Endothelial cell of hepatic sinusoid (primary cell): Measurements from ENCODE around the gene PDIA6.

Experiments used
- in situ Hi-C: cut with HindIII; loops from 2 replicates; pipeline ENCODE4 v1.10.0; 2017; ENCODE audit warnings: low sequenced_read_pairs

Gene PDIA6

DNA sequence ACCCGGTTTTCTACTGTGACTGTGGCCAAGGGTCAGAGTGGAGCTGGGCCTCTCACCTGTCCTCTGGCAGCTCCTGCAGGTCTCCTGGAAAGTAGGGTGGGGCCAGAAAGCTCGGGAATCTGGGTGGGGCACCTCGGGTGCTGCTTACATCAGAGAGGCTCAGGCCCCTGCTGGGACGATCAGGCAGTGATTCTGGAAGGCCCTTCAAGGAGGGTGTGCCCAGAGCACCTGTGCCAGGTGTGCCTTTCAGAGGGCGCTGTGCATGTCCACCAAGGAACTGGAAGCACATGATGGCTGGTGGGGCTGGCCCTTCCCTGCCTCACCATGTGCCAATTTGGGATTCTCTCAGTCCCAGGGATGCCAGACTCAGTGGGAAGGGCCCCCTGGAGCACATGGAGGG is 47.1 kb downstream of the PDIA6 start:
- in situ Hi-C loops = no loop called here

DNA sequence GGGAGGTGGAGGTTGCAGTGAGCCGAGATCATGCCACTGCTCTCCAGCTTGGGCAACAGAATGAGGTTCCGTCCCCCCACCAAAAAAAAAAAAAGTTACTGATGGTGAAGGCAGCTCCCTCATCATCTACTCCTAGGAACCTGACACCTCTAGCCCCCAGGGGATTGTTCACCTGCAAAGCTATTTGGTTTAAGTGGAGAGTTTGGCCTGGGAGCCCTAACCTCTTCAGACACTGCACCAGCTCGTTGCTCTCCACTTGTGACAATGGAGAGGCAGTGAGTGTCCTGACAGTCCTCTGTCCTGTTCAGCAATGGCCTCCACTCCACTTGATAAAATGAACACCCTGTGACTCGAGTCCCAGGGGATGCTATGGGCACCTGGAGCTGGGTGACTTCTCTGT is 47.7 kb downstream of the PDIA6 start:
- in situ Hi-C loops = no loop called here

DNA sequence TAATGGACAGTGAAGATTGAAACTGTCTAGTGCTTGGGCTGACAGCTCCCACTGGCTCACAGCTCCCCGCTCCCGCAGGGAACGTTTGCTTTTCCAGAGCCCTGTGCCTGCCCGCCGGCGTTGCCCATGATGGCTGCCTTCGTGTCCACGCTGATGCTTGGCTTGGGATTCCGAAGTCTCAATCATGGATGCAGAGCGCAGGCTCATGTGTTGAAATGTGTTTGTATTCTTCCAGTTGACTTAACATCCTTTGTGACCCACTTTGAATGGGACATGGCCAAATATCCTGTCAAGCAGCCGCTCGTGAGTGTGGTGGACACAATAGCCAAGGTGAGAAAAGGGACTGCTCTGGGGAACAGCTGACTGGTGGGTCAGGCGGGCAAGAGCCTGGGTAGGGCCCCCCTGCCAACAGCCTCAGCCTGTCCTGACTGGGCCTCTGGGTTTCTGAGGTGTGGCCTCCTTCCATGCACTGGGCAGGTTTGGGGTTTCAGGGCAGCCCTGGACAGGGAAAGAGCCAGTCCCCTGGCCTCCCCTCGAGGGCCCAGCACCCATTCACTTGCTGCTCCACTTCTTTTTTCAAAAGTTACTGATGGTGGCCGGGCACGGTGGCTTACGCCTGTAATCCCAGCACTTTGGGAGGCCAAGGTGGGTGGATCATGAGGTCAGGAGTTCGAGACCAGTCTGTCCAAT is 48.3 kb downstream of the PDIA6 start:
- in situ Hi-C loops = no loop called here

DNA sequence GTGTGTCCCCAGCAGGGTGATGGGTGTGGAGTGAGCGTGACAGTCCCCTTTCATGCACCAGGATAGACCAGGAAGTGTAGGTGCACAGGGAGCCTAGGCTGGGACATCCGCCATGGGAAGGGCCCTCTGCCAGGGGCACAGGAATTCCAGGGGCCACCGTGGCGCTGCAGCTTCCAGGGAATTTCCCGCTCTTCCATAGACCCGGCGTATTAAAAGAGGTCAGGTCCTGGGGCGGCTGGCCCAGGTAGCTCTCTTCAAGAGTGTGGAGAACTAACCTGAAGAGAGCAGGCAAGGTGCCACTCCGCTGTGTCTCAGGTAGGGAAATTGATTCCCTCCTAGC is 49.2 kb downstream of the PDIA6 start:
- in situ Hi-C loops = no loop called here

DNA sequence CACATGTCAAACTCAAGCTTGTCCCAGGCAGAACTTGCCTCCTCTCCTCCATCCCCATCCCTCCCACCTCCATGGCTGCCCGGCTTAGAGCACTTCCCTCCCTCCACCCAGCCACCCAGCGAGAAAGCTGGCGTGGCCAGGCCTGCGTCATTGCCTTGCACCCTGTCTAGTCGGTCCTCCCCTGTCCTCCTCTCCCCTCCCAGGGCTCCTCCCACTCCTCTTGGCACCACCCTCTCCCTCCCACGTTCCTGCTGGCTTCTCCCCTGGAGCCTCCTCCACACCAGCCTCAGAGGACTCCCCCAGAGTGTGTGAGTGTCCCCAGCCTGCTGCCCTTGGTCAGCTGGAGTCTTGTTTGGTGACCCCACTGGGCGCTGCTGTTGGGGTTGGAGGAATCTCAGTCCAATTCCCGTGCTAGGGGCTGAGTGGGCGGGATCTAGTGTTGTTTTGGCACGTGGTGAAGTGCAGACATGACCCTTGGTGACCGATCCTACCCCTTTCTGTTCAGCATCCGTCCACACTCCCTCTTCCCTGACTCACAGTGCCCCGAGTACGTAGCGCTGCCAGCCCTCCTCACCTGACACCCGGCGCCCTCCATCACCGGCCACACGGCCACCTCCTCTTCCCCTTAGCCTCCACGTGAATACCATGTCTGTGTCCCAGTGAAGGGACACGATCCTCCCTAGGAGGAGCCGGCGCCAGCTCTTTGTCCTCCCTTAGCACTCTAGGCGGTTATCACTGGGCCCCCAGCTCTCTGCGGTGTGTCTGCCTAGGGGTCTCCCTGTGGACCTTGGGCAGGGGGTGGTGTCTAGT is 49.7 kb downstream of the PDIA6 start:
- in situ Hi-C loops = no loop called here

DNA sequence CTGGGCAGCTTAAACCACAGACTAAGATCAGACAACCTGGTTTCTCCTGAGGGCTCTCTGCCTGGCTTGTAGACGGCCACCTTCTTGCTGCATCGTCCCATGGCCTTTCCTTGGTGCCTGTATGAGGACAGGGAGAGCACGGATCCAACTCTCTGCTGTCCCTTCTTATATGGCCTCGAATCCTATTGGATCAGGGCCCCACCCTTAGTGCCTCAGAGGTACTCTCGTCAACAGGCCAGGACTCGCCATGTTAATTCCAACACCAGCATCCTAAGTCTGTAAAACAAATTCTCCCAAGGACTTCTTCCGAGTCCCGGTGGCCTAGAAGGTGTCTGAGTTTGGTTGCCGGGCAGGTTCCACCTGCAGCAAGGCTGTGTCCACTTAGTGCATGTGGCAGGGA is 51.0 kb downstream of the PDIA6 start:
- in situ Hi-C loops = no loop called here

DNA sequence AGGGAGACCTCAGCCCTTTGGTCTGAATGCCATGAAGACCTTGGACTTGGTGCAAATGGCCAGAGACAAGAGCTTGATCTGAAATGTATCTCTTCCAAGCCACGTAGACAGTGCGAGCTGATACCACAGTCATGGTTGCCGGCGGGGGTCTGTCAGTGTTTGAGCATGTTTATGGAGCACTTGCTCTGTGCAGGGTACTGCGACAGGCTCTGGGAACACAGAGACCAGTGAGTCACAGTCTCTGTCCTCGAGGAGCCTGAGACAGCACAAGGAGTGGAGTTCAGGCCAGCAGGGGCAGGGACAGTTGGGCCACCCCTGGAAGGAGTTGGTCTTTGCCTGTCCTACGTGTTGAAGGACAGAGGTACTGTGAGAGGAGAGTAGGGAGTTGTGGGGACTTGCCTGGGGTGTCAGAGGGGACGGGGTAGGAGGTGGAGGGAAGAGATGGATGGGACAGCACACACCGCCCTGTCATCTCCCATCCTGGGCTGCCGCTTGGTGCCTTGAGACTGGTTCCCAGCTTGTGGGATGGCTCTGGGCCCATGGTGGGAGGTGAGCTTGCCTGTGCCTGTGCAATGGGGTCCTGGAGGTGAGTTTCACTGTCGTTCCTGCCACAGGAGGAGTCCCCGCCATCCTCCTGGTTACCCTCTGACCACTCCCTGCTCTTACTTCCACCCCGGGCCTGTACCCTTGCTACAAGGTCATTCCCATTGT is 51.6 kb downstream of the PDIA6 start:
- in situ Hi-C loops = no loop called here

DNA sequence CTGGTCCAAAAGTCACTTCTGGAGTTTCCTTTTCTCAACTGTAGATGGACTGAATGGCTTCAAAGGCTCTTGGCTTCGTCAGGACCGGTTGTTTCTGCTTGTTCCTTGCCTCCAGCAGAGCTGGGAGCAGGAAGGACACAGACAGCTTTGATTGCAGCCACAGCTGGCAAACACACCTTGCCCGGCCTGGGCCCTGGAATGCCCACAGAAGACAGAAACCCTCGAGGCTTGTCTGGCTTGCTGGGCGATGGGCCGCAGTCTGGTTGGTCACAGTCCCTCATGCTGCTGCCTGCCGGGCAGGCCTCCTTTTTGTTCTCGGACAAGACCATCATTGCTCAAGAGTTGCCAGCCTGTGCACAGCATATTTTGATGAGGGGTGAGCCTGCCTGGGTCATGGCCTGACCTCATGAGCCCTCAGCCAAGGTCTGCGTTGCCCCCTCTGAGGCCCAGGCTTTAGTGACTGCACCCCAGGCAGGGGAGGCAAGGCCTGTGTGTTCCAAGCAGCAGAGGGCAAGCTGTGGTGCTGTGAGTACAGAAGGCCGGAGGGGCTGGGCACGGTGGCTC is 53.4 kb downstream of the PDIA6 start:
- in situ Hi-C loops = no loop called here

DNA sequence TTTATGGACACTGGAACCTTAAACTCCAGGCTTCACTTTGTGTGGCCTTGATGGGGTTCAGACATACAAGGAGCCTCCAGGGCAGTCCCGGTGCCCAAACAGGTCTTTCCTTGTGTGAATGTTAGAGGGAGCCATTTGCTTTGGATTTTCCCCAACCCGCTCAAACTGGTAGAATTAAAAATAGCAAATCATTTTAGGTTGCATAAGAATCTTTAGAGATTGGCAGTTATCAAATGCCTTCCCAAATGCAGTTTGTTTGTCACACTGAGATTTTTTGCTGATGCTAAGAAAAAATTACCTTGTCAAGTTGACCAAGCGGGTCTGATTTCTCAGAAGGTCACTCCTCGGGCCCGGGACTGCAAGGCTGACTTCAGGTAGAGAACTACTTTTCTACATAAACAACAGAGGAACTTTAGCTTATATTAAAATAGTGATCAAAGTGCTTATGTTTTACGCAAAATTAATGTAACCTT is 54.7 kb downstream of the PDIA6 start:
- in situ Hi-C loops = no loop called here

DNA sequence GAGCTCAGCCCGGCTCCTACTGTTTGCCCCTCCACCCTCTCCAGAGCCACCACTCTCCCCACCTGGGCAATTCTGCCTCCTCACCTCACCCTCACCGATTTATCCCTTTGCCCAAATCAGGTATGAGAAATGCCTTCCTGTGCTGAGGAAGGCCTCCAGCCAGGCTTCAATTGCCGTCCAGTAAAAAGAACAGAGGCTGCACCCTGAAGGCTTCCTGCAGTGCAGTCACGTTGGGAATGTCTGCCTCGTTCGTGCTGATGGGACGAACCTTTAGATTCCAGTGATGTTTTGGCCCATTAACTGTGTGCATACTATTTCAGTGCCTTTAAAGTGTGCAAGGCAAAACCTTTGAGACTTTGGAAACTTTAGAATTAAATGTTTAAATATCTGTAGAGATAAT is 57.0 kb downstream of the PDIA6 start:
- in situ Hi-C loops = no loop called here

DNA sequence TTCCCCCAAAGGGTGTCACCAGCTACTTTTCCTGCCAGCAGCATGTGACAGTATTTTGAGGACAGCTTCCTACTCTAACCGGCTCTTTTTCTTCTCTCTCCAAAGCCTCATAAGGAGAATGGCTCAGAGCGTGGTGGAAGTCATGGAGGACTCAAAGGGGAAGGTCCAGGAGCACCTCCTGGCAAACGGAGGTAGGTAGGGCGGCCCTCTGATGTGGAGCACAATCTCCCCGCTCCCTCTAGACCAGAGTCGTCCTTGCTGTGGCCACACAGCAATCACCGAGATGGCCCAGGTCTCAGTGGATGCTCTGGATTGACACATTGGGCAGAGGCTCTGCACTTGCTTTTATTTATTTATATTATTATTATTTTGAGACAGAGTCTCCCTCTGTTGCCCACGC is 58.7 kb downstream of the PDIA6 start:
- in situ Hi-C loops = no loop called here

DNA sequence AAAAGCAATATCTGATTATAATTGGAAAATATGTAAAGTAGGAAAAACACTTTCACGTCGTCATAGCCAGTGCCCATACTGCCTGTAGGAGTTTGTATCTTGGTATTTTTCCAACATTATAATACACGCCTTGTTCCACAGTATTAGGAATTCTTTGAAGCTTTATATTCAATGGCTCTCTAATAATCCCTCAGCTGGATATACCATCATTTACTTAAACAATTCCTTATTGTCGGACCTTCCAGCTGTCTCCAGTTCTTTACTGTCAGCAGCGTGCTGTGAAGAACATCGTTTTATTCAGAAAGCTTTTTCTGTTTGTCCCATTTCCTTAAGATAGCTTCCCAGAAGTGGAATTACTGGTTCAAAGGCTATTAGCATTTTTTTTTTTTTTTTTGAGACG is 59.4 kb downstream of the PDIA6 start:
- in situ Hi-C loops = no loop called here

DNA sequence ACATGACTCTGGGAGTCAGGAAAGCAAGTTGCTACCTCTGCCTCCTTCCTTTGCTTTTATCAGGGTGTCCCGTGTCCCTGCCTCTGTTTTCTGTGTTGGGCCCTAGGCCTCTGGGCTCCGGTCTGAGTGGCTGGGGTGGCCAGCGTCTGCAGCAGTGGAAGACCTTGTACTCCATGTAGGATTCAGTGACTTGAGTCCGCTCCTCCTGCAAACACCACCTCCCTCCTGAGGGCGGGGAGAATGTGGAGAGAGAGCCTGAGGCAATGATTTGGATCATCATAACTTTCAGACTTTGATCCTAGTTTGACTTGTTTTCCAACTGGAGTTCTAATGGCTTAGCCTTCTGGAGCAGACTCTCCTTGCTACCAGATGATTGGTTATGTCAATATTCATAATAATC is 60.3 kb downstream of the PDIA6 start:
- in situ Hi-C loops = no loop called here

DNA sequence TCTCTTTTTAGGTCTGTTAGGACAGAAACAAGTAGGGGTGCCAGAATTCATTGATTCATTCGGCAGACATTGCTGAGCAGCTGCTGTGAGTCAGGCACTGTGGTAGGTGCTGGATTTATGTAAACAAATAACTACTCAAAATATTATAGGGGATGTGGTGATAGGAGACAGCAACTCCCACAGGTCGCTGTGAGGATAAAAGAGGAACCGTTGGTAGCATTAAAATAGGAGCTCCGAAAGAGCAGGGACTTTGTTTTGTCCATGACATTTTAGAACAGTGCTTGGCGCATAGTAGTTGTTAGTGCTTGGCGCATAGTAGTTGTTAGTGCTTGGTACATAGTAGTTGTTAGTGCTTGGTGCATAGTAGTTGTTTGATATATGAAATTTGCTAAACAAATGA is 62.0 kb downstream of the PDIA6 start:
- in situ Hi-C loops = no loop called here

DNA sequence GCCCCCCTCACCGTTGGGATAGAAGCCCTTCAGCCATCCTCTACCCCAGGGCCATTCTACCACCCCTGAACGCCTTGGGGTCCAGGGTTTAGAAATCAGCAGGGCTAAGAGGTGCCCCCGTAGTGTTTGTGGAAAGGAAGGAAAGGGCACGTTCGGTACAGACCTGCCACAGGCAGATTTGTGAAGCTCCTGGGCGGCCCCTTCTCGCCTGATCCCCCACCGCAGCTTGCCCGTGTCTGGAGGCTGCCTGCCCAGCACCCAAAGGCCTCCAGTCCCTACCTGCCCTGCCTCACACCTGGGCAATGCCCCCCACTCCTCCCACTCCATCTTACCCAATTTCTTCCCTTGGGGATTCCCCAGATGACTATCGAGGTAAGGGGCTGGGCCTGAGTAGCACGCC is 69.9 kb downstream of the PDIA6 start:
- in situ Hi-C loops = loop anchor here (5.0 kb wide), 1 partner anchor 35 kb away; no protein-coding TSS in a partner anchor

DNA sequence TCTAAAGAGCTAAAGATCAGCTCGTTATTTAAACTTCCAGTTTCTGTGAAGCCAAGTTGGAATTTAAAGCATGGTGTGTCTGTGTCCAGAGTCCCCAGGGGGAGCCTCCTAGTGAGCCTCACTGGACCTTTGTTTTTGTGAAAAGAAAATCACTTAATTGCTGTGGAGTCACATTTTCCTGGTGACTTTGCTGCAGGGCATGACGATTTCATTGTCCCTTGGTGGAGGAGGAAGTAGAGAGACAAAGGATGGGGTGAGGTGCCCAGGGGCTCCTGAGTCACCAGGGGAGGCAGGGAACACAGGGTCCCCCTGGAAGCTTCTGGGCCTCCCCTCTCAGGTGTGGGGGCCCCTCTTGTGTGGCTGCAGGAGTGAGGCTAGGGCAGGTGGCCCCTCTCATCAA is 71.4 kb downstream of the PDIA6 start:
- in situ Hi-C loops = loop anchor here (5.0 kb wide), 1 partner anchor 34 kb away; no protein-coding TSS in a partner anchor

DNA sequence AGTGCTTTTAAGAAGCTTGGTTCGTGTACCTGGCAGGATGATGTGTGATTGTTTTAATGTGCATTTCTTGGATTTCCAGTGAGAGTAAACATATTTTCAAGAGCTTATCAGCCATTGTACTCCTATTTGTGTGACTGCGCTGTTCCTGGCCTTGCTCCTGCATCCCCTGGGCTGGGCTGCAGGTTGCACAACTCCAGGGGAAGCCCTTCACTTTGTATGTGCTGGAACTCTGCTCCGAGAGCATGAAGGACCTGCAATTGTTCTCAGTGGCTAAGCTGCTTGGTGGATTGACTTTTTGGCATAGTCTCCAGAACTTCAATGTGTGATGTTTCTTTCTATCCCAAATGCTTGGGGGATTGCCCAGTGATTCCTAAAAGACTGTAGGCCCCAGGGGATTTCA is 72.4 kb downstream of the PDIA6 start:
- in situ Hi-C loops = loop anchor here (5.0 kb wide), 1 partner anchor 33 kb away; no protein-coding TSS in a partner anchor

DNA sequence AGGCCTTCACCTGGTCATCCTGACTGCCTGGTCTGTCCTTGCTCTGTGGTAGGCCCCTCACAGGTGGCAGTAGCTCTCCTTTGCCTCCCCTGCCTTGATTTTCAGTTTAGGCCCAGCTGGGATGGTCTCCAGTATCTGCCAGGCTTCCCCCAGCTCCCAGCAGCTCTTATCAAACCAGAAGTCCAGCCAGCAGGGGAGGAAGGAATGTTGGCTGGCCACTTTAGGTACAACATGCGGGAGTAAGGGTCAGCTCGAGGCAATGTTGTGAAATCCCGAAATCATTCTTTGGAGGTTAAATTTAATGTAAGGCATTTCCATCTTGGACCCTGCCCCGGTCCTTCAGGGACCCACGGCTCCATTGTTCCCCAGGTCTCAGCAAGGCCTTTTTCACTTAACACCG is 74.4 kb downstream of the PDIA6 start:
- in situ Hi-C loops = no loop called here

DNA sequence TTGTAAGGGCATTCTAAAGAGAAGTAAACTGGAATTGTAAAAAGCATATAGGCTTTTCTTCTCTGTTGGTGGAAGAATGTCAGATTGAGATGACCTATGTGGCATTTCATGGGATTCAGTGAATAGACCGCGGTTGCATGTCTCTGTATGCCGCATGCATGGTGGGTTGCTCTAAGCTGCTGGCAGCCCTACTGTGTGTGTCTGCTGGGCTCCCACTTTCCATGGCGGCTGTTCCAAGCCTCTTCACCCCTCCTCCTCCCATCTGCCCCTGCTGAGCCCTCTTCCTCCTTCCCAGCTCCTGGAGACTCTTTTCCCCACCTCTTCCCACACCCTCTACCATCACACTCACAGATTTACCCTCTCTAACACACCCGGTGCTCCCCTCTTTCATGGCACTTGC is 78.6 kb downstream of the PDIA6 start:
- in situ Hi-C loops = no loop called here

DNA sequence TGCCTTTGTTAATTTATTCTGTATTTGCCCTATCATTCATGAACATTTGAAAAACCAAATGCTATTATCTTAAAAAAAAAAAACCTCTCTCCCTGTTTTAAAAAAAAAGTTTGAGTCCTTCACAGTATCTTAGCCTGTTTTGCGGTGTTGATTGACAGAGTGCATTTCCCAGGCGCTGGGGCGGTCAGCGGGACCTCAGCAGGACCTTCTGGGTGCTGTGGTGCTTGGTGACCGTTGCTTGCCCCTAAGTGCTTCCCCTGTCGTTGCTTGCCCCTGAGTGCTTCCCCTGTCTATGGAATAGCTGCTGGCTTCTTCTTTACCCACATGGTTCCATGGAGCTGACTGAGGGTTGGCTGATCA is 79.0 kb downstream of the PDIA6 start:
- in situ Hi-C loops = no loop called here
